GM18951 (cell line): ENCODE measurements around the gene MALT1.

Source experiments
- POLR2A ChIP-seq: IDR thresholded peaks from 4 replicates; pipeline ENCODE4 v1.6.1; 2011; ENCODE audit warnings: mild to moderate bottlenecking; ENCODE audit not compliant: insufficient read length, insufficient read depth; ENCODE audit errors: extremely low read depth
- in situ Hi-C: fragments of 300-500 bp; cut with MboI; formaldehyde crosslinking; loops from one replicate; pipeline ENCODE4 v1.12.0; 2022; ENCODE audit warnings: low sequenced_read_pairs, mixed read lengths, inconsistent platforms; ENCODE audit not compliant: unreplicated experiment

The MALT1 gene

DNA sequence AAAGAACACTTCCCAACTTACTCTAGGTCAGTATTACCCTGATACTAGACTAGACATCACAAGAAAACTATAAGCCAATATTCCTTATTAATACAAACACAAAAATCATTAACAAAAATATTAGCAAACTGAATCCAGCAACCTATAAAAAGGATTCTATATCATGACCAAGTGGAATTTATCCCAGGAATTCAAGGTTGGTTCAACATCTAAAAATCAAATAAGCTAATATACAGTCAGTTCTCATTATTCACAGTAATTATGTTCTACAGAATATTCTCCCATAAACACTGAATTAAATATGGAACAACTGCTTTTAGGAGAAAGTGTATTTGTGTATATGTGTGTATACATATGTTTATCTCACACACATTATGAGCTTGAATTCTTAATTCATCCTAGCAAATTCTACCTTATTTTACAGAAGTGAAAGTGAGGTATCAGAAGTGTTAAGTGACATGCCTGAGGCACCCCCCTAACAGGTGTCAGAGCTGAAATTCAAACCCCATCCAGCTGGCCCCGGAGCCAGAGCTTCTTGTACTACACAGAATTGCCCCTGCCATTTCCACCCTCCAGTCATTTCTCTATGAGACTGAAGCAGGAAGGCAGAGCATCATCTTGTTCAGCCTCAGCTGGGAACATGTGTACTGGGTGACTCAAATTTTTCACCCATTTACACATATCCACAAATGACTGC, 77.8 kb downstream of the MALT1 start:
- TF ChIP-seq POLR2A = no peak
- in situ Hi-C loops = no loop called here

GRCh38 chr18:58753976-58754375, 82.7 kb downstream of the MALT1 start:
- in situ Hi-C loops = loop anchor here (25.0 kb wide), 2 partner anchors 367 to 567 kb away; no protein-coding TSS in a partner anchor
- no peak for TF ChIP-seq POLR2A

- in situ Hi-C loops = loop anchor here (25.0 kb wide), 2 partner anchors 367 to 567 kb away; no protein-coding TSS in a partner anchor
- TF ChIP-seq POLR2A = peak; percentile 29
Measured at GRCh38 chr18:58754544-58755068, 83.3 kb downstream of the MALT1 start.

DNA sequence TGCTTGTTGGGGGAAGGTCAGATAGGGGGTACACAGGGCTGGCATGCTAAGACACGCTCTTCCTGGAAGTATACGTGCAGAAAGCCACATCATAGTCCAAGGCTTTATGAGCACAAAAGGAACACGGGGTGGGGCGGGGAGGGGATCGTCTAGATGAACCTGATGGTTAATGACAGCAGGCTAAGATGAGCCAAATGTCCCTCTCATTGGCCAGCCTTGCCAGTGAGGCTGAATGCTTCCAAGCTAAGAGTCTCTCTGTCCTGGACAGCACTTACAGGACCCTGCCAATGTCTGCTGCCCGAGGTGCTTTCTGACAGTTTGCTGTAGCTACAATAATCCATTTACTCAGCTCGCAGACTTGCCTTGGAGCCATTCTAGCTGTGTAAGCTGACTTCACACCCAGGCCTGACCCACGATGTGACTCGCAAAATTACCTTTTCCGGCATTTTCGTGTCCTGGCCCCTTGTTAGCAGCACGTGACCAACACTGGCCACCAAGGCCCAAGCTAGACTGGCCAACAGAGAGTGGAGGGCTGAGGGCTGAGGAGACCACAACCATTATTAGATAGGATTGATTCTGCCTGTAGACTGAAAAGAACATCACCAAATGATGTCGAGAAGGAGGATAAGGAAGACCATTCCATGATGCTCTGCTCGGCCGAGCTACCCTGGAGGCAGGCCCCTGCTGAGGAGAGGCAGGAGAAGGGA, 84.2 kb downstream of the MALT1 start:
- in situ Hi-C loops = loop anchor here (25.0 kb wide), 2 partner anchors 368 to 568 kb away; no protein-coding TSS in a partner anchor
- TF ChIP-seq POLR2A = peak; percentile 9

DNA sequence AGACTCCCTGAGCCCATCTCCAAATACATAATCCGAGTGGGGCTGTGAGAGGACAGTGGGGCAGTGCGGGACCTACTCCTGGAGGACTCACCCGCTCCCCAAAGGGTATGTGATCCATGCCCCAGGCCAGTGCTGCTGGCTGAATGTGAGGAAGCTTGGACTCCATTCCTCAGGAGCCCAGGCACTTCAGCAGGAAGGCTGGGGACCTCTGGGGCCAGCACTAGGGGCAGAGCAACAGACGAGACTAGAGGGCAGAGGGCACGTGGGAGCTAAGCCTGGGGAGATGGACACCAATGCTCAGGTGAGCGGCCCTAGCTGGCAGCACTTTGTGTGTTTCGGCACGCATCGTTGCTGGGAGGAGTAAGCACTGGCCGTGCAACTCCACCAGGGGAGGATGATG, 84.9 kb downstream of the MALT1 start:
- in situ Hi-C loops = loop anchor here (25.0 kb wide), 2 partner anchors 369 to 569 kb away; no protein-coding TSS in a partner anchor
- peak; percentile 17 for TF ChIP-seq POLR2A

DNA sequence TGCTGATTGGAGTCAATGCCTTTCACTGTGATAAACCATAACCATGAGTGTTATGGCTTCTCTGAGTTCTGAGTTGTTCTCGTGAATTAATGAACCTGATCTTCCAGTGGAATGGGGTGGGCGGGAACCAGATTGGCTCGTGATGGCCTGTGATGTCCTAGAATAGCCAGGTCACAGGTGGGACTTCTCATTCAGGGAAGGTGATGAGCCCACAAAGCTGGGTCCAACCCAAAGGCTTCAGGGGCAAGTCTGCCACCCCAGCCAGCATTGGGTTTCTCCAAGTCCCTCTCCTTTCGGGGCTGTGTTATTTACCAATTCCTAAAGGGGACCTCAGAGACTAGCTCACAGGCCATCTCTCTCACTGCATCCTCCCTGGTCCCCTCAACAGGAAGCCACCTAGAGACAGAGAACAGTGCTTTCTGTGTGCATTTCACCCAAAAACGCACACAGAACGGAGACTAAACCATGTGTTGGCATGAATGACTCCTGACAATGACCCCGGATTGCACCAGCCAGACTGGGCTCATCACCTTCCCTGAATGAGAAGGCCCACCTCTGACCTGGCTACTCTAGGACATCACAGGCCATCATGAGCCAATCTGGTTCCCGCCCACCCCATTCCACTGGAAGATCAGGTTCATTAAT, 85.5 kb downstream of the MALT1 start:
- TF ChIP-seq POLR2A = no peak
- in situ Hi-C loops = loop anchor here (25.0 kb wide), 2 partner anchors 369 to 569 kb away; no protein-coding TSS in a partner anchor

DNA sequence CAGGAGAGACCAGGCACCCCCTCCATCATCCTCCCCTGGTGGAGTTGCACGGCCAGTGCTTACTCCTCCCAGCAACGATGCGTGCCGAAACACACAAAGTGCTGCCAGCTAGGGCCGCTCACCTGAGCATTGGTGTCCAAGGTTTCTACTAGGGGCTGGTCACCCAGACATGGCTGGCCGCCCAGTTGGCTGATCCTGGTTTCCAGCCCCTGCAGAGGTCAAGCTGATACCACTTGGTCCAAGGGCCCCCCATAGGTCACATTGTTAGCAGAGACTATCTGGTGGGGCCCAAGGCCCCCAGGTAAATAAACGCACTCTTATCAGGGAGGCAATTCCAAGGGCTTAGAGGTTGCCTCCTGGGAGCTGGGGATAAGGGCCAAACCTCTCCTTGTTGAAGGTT, 86.1 kb downstream of the MALT1 start:
- in situ Hi-C loops = loop anchor here (25.0 kb wide), 2 partner anchors 370 to 570 kb away; no protein-coding TSS in a partner anchor

- no peak for TF ChIP-seq POLR2A
- in situ Hi-C loops = loop anchor here (25.0 kb wide), 2 partner anchors 371 to 571 kb away; no protein-coding TSS in a partner anchor
Measured at GRCh38 chr18:58758046-58758445, 86.8 kb downstream of the MALT1 start.

DNA sequence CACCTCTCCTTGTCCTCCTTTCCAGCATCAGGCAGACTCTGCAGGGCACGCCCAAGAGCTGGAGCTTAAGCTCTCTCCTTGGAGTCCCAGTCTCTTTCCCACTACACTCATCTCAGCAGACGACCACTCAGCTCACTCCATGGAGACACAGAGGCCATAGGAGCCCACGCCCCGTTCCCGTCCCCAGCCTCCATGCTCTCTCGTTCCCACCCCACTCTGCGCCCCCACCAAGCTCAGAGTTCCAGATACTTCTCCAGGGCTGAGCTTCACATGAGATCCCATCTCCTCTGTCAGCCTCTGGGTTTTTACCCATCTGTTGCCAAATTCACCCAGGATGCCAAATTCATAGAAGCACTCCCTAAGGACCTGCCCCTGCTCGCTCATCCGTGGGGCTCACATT, 87.3 kb downstream of the MALT1 start:
- no peak for TF ChIP-seq POLR2A
- in situ Hi-C loops = loop anchor here (25.0 kb wide), 2 partner anchors 371 to 571 kb away; no protein-coding TSS in a partner anchor

DNA sequence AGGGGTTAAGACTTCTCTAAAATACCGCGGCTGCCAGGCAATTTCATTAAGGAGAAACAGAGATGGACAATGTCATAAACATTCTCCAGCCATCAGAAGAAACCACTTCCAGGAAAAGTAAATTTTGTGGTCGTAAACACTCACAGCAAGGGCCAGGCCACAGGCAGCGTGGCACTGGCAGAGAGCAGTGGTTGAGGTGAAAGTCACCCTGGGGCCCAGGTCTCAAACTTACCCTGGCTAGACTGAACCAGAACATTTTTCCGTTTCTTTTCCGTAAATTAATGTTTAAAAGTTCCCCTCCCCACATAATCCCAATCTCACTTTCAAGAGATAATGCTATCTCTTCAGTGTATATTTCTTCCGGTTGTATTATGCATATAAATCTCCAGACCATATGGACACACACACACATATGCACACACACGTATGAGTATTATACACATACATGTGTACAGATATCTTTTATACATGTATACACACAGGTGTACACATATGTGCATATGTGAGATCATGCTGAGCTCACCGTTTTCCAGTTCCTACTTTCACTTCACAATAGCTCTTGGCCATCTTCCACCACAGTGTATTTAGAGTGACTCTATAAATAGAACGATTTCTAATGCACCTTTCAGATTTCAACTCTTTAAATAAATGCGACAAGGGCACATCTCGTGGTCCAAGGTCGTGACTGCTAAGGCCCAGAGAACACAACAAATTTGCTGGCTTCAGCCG, 90.1 kb downstream of the MALT1 start:
- in situ Hi-C loops = loop anchor here (5.0 to 25.0 kb wide), 3 partner anchors 234 to 574 kb away; no protein-coding TSS in a partner anchor
- no peak for TF ChIP-seq POLR2A

DNA sequence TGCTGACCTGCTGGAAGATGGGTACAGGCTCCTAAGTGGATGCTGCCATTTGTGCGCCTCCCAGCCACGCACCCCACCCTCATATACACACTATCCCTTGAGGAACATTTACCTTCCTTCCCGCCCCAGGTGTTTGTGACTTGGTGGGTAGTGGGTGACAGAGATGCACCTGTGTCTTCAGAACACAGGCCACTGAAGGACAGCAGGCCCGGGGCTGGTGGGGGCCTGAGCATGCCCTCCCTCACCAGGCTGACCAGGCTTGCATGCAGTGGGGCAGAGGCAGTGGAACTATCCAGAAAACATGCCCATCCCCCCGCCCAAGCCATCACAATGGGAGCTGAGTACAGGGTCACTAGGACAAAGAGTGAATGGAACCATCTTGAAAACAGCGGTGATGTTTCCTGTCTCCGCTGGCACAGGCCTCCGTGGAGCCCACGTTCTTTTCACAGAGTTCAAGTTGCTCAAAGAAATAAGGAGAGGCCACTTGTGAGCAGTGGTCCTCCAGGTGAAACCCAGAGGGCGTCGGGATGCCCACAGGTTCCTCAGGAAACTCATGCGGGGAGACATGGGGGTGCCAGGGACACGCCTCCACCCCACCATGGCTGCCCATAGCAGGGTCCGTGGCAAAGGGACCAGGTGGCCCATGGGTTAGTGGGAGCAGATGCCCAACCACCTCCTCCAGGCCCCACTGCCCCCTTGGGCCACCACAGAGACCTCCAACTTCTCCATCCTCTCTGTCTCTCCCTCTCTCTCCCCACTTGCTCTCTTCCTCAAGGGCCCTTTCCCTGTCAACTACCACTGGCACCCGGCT, 90.9 kb downstream of the MALT1 start:
- TF ChIP-seq POLR2A = no peak
- in situ Hi-C loops = loop anchor here (5.0 to 25.0 kb wide), 3 partner anchors 235 to 575 kb away; no protein-coding TSS in a partner anchor
